Tibial nerve (tissue), 3 donors: Measurements from ENCODE around the gene BRINP2.

Source experiments
- CTCF ChIP-seq, 5 experiments: fragments of 200-600 bp in 3 of 5; fragments of 450-650 bp in 2 of 5; sonication (generic) in 3 of 5; IDR thresholded peaks; one replicate each; pipeline ENCODE4 v1.5.1; 2016 to 2019; ENCODE audit warnings: antibody characterized with exemption in 5 of 5, mild to moderate bottlenecking in 3 of 5, moderate library complexity in 2 of 5
- POLR2A ChIP-seq, 2 donors: fragments of 450-650 bp; IDR thresholded peaks; one replicate each; pipeline ENCODE4 v1.6.1; 2017; ENCODE audit warnings: antibody characterized with exemption in 2 of 2, mild to moderate bottlenecking in 2 of 2, moderate library complexity in 2 of 2

GRCh38 chr1:177170756-177171535, at the start of gene BRINP2:
- TF ChIP-seq CTCF (IDR thresholded peaks at IDR 0.05) (no peak), POLR2A (IDR thresholded peaks at IDR 0.05) (no peak)
